ENCODE results near the gene RIMKLA.

RIMKLA gene

GRCh38 chr1:42364542-42364941, 16.1 kb upstream of the RIMKLA start:
- no peak for TF ChIP-seq CEBPB (IDR thresholded peaks at IDR 0.05)
- no peak for TF ChIP-seq USF1 (IDR thresholded peaks at IDR 0.05)
- TF ChIP-seq REST (IDR thresholded peaks at IDR 0.05; ENCODE audit: low read depth), result no peak
- no peak for TF ChIP-seq TAF1 (IDR thresholded peaks at IDR 0.05; ENCODE audit: low read depth)
- TF ChIP-seq EP300 (IDR thresholded peaks at IDR 0.05; ENCODE audit: borderline replicate concordance), result no peak
- TF ChIP-seq NFIC (IDR thresholded peaks at IDR 0.05), result no peak
- no peak for TF ChIP-seq CREB1 (IDR thresholded peaks at IDR 0.05; ENCODE audit: low read depth)
- no peak for TF ChIP-seq RAD21 (IDR thresholded peaks at IDR 0.05; ENCODE audit: low read depth)
- no peak for TF ChIP-seq TCF12 (IDR thresholded peaks at IDR 0.05; ENCODE audit: low read depth)
- no peak for TF ChIP-seq EGR1 (IDR thresholded peaks at IDR 0.05)
- TF ChIP-seq MAX (IDR thresholded peaks at IDR 0.05), result no peak
- no peak for TF ChIP-seq FOXM1 (IDR thresholded peaks at IDR 0.05; ENCODE audit: borderline replicate concordance, low read depth)
- TF ChIP-seq TEAD4 (IDR thresholded peaks at IDR 0.05), result no peak
- TF ChIP-seq YY1 (IDR thresholded peaks at IDR 0.05; ENCODE audit: low read depth), result no peak

GRCh38 chr1:42365118-42365517, 15.5 kb upstream of the RIMKLA start:
- TF ChIP-seq YY1 (IDR thresholded peaks at IDR 0.05; ENCODE audit: low read depth), result no peak
- no peak for TF ChIP-seq ZBTB7A (IDR thresholded peaks at IDR 0.05; ENCODE audit: low read depth)
- no peak for TF ChIP-seq CEBPB (IDR thresholded peaks at IDR 0.05)
- no peak for TF ChIP-seq NFIC (IDR thresholded peaks at IDR 0.05)
- TF ChIP-seq CREB1 (IDR thresholded peaks at IDR 0.05; ENCODE audit: low read depth), result no peak
- TF ChIP-seq TCF12 (IDR thresholded peaks at IDR 0.05; ENCODE audit: low read depth), result no peak
- TF ChIP-seq REST (IDR thresholded peaks at IDR 0.05; ENCODE audit: low read depth), result no peak

- TF ChIP-seq REST (IDR thresholded peaks at IDR 0.05; ENCODE audit: low read depth), result no peak
- no peak for TF ChIP-seq FOXM1 (IDR thresholded peaks at IDR 0.05; ENCODE audit: borderline replicate concordance, low read depth)
- TF ChIP-seq TCF12 (IDR thresholded peaks at IDR 0.05; ENCODE audit: low read depth), result no peak
- no peak for TF ChIP-seq EGR1 (IDR thresholded peaks at IDR 0.05)
- TF ChIP-seq TAF1 (IDR thresholded peaks at IDR 0.05; ENCODE audit: low read depth), result no peak
- TF ChIP-seq CEBPB (IDR thresholded peaks at IDR 0.05), result no peak
- TF ChIP-seq MAX (IDR thresholded peaks at IDR 0.05), result no peak
- TF ChIP-seq NFIC (IDR thresholded peaks at IDR 0.05), result no peak
- TF ChIP-seq YY1 (IDR thresholded peaks at IDR 0.05; ENCODE audit: low read depth), result no peak
- no peak for TF ChIP-seq USF1 (IDR thresholded peaks at IDR 0.05)
- TF ChIP-seq ZBTB7A (IDR thresholded peaks at IDR 0.05; ENCODE audit: low read depth), result no peak
- TF ChIP-seq RAD21 (IDR thresholded peaks at IDR 0.05; ENCODE audit: low read depth), result no peak
- no peak for TF ChIP-seq CREB1 (IDR thresholded peaks at IDR 0.05; ENCODE audit: low read depth)
- no peak for TF ChIP-seq TEAD4 (IDR thresholded peaks at IDR 0.05)
- TF ChIP-seq EP300 (IDR thresholded peaks at IDR 0.05; ENCODE audit: borderline replicate concordance), result no peak
These were observed 12.3 kb upstream of the RIMKLA start for GRCh38 chr1:42368096-42368795.

- TF ChIP-seq CEBPB (IDR thresholded peaks at IDR 0.05) (no peak), YY1 (IDR thresholded peaks at IDR 0.05; ENCODE audit: low read depth) (no peak), USF1 (IDR thresholded peaks at IDR 0.05) (no peak), MAX (IDR thresholded peaks at IDR 0.05) (no peak), TAF1 (IDR thresholded peaks at IDR 0.05; ENCODE audit: low read depth) (no peak)
These were observed 11.1 kb upstream of the RIMKLA start for GRCh38 chr1:42369471-42369870.

All from Ishikawa (cell line).